OCI-LY3 (cell line): Measurements from ENCODE around the gene KCNAB1.

Experiments used
- H2AFZ ChIP-seq: fragments of 200-600, 300-600 bp; shearing (Covaris generic); 2 replicates; pipeline ENCODE4 v1.6.0; 2014; ENCODE audit warnings: antibody characterized with exemption, low read depth, low read length
- H3K27ac ChIP-seq: fragments of 200-600, 300-600 bp; sonication (generic); 2 replicates; pipeline ENCODE4 v1.5.1; 2014; ENCODE audit warnings: mild to moderate bottlenecking, low read length, moderate library complexity, mixed read lengths
- H3K27me3 ChIP-seq: fragments of 200-600, 300-600 bp; sonication (generic); 2 replicates; pipeline ENCODE4 v1.6.1; 2014; ENCODE audit warnings: low read depth, low read length, mixed read lengths
- H3K36me3 ChIP-seq: fragments of 200-600, 300-600 bp; sonication (generic); replicated peaks from 2 replicates; pipeline ENCODE3; 2014; ENCODE audit warnings: low read depth, low read length, mixed read lengths
- H3K4me1 ChIP-seq: fragments of 300-600, 200-600 bp; sonication (generic); 2 replicates; pipeline ENCODE4 v1.6.1; 2014; ENCODE audit warnings: low read length, mixed read lengths
- H3K4me2 ChIP-seq: fragments of 200-600, 300-600 bp; sonication (generic); 2 replicates; pipeline ENCODE4 v1.6.1; 2014; ENCODE audit warnings: low read length, mixed read lengths
- H3K4me3 ChIP-seq: fragments of 300-600, 200-600 bp; sonication (generic); 2 replicates; pipeline ENCODE4 v1.5.1; 2014; ENCODE audit warnings: antibody characterized with exemption, mild to moderate bottlenecking, low read length, moderate library complexity
- H3K79me2 ChIP-seq: fragments of 300-600, 200-600 bp; shearing (Covaris generic); 2 replicates; pipeline ENCODE4 v1.6.1; 2014; ENCODE audit warnings: mild to moderate bottlenecking, low read length, mixed read lengths
- H3K9ac ChIP-seq: fragments of 300-600, 200-600 bp; shearing (Covaris generic); 2 replicates; pipeline ENCODE4 v1.6.0; 2014; ENCODE audit warnings: mild to moderate bottlenecking, low read length, moderate library complexity
- H3K9me3 ChIP-seq: fragments of 200-600, 300-600 bp; shearing (Covaris generic); 2 replicates; pipeline ENCODE4 v1.6.1; 2014; ENCODE audit warnings: low read length, mixed read lengths; ENCODE audit not compliant: insufficient read depth
- H4K20me1 ChIP-seq: fragments of 200-600, 300-600 bp; sonication (generic); 2 replicates; pipeline ENCODE4 v1.6.1; 2016; ENCODE audit warnings: low read length, mixed read lengths; ENCODE audit not compliant: insufficient read depth
- EZH2phosphoT487 ChIP-seq: fragments of 200-600 bp; shearing (Covaris generic); IDR thresholded peaks from 2 replicates; pipeline ENCODE4 v1.6.1; 2018; ENCODE audit warnings: antibody characterized with exemption, mixed run types, low read depth
- TF ChIP-seq, protein P1 (sequence below): fragments of 200-600, 300-600 bp; sonication (generic); IDR thresholded peaks from 2 replicates; pipeline ENCODE4 v1.5.1; 2014; ENCODE audit warnings: antibody characterized with exemption, low read length, low read depth

The KCNAB1 gene

GRCh38 chr3:156373095-156373494 is 252.7 kb downstream of the KCNAB1 start:
- peaks cover 14% of the 10 kb centered on the region for H3K4me1 ChIP-seq
- TF ChIP-seq, protein P1, sequence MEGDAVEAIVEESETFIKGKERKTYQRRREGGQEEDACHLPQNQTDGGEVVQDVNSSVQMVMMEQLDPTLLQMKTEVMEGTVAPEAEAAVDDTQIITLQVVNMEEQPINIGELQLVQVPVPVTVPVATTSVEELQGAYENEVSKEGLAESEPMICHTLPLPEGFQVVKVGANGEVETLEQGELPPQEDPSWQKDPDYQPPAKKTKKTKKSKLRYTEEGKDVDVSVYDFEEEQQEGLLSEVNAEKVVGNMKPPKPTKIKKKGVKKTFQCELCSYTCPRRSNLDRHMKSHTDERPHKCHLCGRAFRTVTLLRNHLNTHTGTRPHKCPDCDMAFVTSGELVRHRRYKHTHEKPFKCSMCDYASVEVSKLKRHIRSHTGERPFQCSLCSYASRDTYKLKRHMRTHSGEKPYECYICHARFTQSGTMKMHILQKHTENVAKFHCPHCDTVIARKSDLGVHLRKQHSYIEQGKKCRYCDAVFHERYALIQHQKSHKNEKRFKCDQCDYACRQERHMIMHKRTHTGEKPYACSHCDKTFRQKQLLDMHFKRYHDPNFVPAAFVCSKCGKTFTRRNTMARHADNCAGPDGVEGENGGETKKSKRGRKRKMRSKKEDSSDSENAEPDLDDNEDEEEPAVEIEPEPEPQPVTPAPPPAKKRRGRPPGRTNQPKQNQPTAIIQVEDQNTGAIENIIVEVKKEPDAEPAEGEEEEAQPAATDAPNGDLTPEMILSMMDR: no peak
- TF ChIP-seq EZH2phosphoT487: no peak
- no peaks in the 10 kb centered on the region for H3K79me2 ChIP-seq
- no peak overlapping the region for H3K4me3 ChIP-seq
- no peaks in the 10 kb centered on the region for H4K20me1 ChIP-seq
- no peaks in the 10 kb centered on the region for H3K9me3 ChIP-seq
- no peaks in the 10 kb centered on the region for H3K36me3 ChIP-seq
- no peak overlapping the region for H3K9ac ChIP-seq
- H2AFZ ChIP-seq: no peak overlapping the region
- peaks cover 6% of the 10 kb centered on the region; the same call in 1 of the 2 replicates for H3K27me3 ChIP-seq
- no peak overlapping the region for H3K27ac ChIP-seq
- no peak overlapping the region for H3K4me2 ChIP-seq

DNA sequence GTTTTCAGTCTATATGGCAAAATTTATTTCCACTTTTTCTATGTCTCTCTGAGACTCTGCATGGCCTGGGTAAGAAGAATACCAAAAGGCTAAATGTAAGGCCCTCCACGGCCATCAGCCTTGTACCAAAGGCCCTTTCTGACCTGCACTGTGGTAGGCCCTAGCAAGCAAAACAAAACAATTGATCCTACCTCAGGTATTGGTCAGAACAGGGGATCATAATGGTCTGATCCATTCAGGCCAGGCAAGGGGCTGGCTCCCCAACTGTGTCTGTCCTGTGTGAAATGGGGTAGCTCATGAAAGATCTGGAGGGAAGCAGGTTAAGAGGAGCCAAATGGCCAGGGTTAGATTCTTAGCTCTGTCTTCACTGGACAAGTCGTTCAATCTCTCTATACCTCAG is 253.3 kb downstream of the KCNAB1 start:
- Histone ChIP-seq H3K9ac (no peak overlapping the region), H3K79me2 (no peaks in the 10 kb centered on the region), H3K9me3 (no peaks in the 10 kb centered on the region), H3K36me3 (no peaks in the 10 kb centered on the region), H3K4me3 (no peak overlapping the region), H4K20me1 (no peaks in the 10 kb centered on the region), H2AFZ (no peak overlapping the region), H3K4me1 (peaks cover 10% of the 10 kb centered on the region), H3K27ac (no peak overlapping the region), H3K27me3 (peaks cover 6% of the 10 kb centered on the region; the same call in 1 of the 2 replicates), H3K4me2 (no peak overlapping the region)
- TF ChIP-seq, protein P1: no peak
- no peak for TF ChIP-seq EZH2phosphoT487

DNA sequence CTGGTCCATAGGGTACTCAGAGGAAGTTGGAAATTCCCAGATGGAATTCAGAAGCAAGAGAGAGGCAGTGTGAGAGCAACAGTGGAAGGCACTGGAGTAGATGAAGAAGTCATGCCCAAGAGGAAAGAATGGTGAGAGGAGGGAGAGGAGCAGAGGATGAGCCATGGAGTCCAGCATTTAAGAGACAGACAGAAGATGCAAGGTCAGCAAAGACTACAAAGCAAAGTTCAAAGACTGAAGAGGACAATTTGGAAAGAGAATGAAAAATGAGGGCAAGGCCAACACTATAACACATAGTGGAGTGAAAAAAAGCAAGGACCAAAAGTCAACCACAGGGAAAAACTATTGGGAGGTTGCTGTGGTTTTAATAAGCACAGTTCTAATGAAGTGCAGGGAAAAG is 255.8 kb downstream of the KCNAB1 start:
- TF ChIP-seq EZH2phosphoT487: no peak
- TF ChIP-seq, protein P1: no peak
- H3K9me3 ChIP-seq: no peaks in the 10 kb centered on the region

DNA sequence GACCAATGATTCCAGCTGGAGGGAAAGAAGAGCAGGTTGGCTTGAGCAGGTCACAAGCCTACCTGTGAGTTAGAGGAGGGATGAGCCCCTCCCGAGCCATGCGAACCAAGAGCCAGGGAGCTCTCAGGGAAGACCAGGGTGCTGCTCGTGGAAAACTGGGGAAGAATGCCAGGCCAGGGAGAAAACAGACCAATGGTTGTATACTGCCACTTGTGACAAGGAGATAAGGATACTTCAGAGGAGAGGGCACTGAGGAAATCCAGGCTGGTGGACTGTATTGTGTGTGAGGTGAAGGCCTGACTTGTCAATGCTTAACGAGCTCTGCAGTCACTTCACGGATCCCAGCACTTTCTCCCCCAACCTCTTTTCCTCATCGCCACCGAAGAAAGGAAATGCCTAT is 256.9 kb downstream of the KCNAB1 start:
- no peaks in the 10 kb centered on the region for H3K4me1 ChIP-seq
- no peaks in the 10 kb centered on the region for H3K9me3 ChIP-seq
- H3K9ac ChIP-seq: no peak overlapping the region
- no peak overlapping the region for H3K4me3 ChIP-seq
- no peak overlapping the region for H3K27ac ChIP-seq
- H3K36me3 ChIP-seq: no peaks in the 10 kb centered on the region
- peaks cover 6% of the 10 kb centered on the region; the same call in 1 of the 2 replicates for H3K27me3 ChIP-seq
- H3K79me2 ChIP-seq: no peaks in the 10 kb centered on the region
- H2AFZ ChIP-seq: no peak overlapping the region
- H3K4me2 ChIP-seq: no peak overlapping the region
- no peaks in the 10 kb centered on the region for H4K20me1 ChIP-seq
- no peak for TF ChIP-seq EZH2phosphoT487
- TF ChIP-seq, protein P1: no peak

More for the DNA sequence above, 255.8 kb downstream of the KCNAB1 start:
- H3K4me1 ChIP-seq: peaks cover 5% of the 10 kb centered on the region
- no peaks in the 10 kb centered on the region for H4K20me1 ChIP-seq
- no peaks in the 10 kb centered on the region for H3K36me3 ChIP-seq
- no peak overlapping the region for H3K4me2 ChIP-seq
- H2AFZ ChIP-seq: no peak overlapping the region
- H3K79me2 ChIP-seq: no peaks in the 10 kb centered on the region
- H3K27ac ChIP-seq: no peak overlapping the region
- H3K9ac ChIP-seq: no peak overlapping the region
- peaks cover 6% of the 10 kb centered on the region; the same call in 1 of the 2 replicates for H3K27me3 ChIP-seq
- H3K4me3 ChIP-seq: no peak overlapping the region
